HCT116 (cell line): Measurements from ENCODE around the gene RAB29. TPM values are rescaled to one million over a fixed set of nuclear protein-coding genes. Genes with fewer than 3 reads are reported as not detected.

Experiments used
- ATAC-seq: fragments of 200-7000 bp; cut with Tn5 transposase; 2 replicates; pipeline ENCODE4 v1.9.1; 2020; ENCODE audit warnings: mild to moderate bottlenecking, moderate library complexity
- BruUV-seq: library from RNA; stranded (reverse); fragments of 400-500 nt; replicated peaks from 2 replicates; lab custom pipeline; 2021; lab: Mats Ljungman, UMichigan
- CTCF ChIA-PET: fragments of 300-600 bp; sonication (Branson Sonifier 250); formaldehyde crosslinking; loops from one replicate; lab custom pipeline; 2021; ENCODE audit warnings: antibody characterized with exemption; lab: Charles Lee
- POLR2A ChIA-PET: fragments of 300-600, 350-600 bp; sonication (Branson Sonifier 250); formaldehyde crosslinking; loops from one replicate; lab custom pipeline; 2021; ENCODE audit warnings: antibody characterized with exemption; lab: Charles Lee
- RAD21 ChIA-PET, 2 experiments: fragments of 300-600 bp; sonication (Branson Sonifier 250); formaldehyde crosslinking; loops; one replicate each; lab custom pipeline; 2023; ENCODE audit warnings: low total read pairs in 2 of 2; ENCODE audit not compliant: uncharacterized antibody in 2 of 2, unreplicated experiment in 2 of 2, low non-redundant PET in 1 of 2; lab: Charles Lee
- DNase-seq: peaks from one replicate; pipeline ENCODE4 v3.0.0-alpha.2; 2010; ENCODE audit warnings: low read depth, low spot score
- H2AFZ ChIP-seq: fragments of 200-600 bp; shearing (Covaris generic), sonication (generic); 2 replicates; pipeline ENCODE4 v1.6.1; 2017; ENCODE audit warnings: low read depth, mixed run types, mixed read lengths, antibody characterized with exemption, low read length; ENCODE audit not compliant: poor library complexity, severe bottlenecking
- H3K27ac ChIP-seq: 2 replicates; pipeline ENCODE4 v1.5.1; 2012; ENCODE audit warnings: low read depth, low read length
- H3K27me3 ChIP-seq: fragments of 200-600 bp; sonication (generic); 2 replicates; pipeline ENCODE4 v1.6.1; 2016; ENCODE audit warnings: mixed run types, low read length, mixed read lengths; ENCODE audit not compliant: insufficient read depth
- H3K36me3 ChIP-seq, 2 experiments: fragments of 200-500 bp in 1 of 2; fragments of 200-600 bp in 1 of 2; sonication (Bioruptor generic) in 1 of 2; sonication (generic) in 1 of 2; 2 replicates each; pipeline versions ENCODE4 v1.5.1 to v1.6.1; 2014 to 2016; ENCODE audit warnings: low read length in 2 of 2, inconsistent platforms in 1 of 2, mixed read lengths in 1 of 2, mixed run types in 1 of 2; ENCODE audit not compliant: insufficient read depth in 2 of 2, control insufficient read depth in 1 of 2
- H3K4me1 ChIP-seq, 2 experiments: fragments of 200-600 bp in 1 of 2; sonication (generic) in 1 of 2; 2 replicates each; pipeline versions ENCODE4 v1.5.1 to v1.6.1; 2012 to 2017; ENCODE audit warnings: low read length in 2 of 2, inconsistent platforms in 1 of 2, mild to moderate bottlenecking in 1 of 2, mixed read lengths in 1 of 2, mixed run types in 1 of 2, moderate library complexity in 1 of 2; ENCODE audit not compliant: insufficient read depth in 2 of 2, control insufficient read depth in 1 of 2
- H3K4me2 ChIP-seq: fragments of 200-600 bp; sonication (generic); 2 replicates; pipeline ENCODE4 v1.6.1; 2017; ENCODE audit warnings: mixed run types, low read length, mixed read lengths
- H3K4me3 ChIP-seq, 2 experiments: fragments of 200-600 bp in 1 of 2; sonication (generic) in 1 of 2; replicated peaks in 1 of 2; 2 replicates each; pipeline ENCODE4 v1.5.1; 2011 to 2016; ENCODE audit warnings: low read length in 2 of 2, control low read depth in 1 of 2, low read depth in 1 of 2, mild to moderate bottlenecking in 1 of 2, mixed read lengths in 1 of 2, mixed run types in 1 of 2
- H3K79me2 ChIP-seq: fragments of 200-600 bp; sonication (generic); 2 replicates; pipeline ENCODE4 v1.6.1; 2017; ENCODE audit warnings: mild to moderate bottlenecking, mixed run types, low read length, moderate library complexity, mixed read lengths; ENCODE audit not compliant: insufficient read depth
- H3K9ac ChIP-seq: fragments of 200-600 bp; sonication (generic); 2 replicates; pipeline ENCODE4 v1.6.1; 2016; ENCODE audit warnings: low read length, mixed read lengths
- H3K9me2 ChIP-seq: fragments of 200-600 bp; sonication (generic), shearing (Covaris generic); 2 replicates; pipeline ENCODE4 v1.6.1; 2017; ENCODE audit warnings: mixed run types, mild to moderate bottlenecking, moderate library complexity; ENCODE audit not compliant: insufficient read depth
- H3K9me3 ChIP-seq, 2 experiments: fragments of 200-500 bp in 1 of 2; fragments of 200-600 bp in 1 of 2; sonication (Bioruptor generic) in 1 of 2; sonication (generic) in 1 of 2; 2 replicates each; pipeline ENCODE4 v1.6.1; 2014 to 2017; ENCODE audit warnings: low read length in 2 of 2, mixed read lengths in 2 of 2, inconsistent platforms in 1 of 2, low read depth in 1 of 2, mild to moderate bottlenecking in 1 of 2, mixed run types in 1 of 2, moderate library complexity in 1 of 2; ENCODE audit not compliant: control insufficient read depth in 1 of 2, insufficient read depth in 1 of 2
- H4K20me1 ChIP-seq: fragments of 200-600 bp; sonication (generic), shearing (Covaris generic); 2 replicates; pipeline ENCODE4 v1.6.1; 2017; ENCODE audit warnings: mixed run types, mild to moderate bottlenecking, moderate library complexity; ENCODE audit not compliant: insufficient read depth
- CTCF ChIP-seq, 3 experiments: fragments of 200-600 bp in 1 of 3; sonication (generic) in 1 of 3; IDR thresholded peaks in 2 of 3; conservative IDR thresholded peaks in 1 of 3; 2 replicates each; pipeline ENCODE4 v1.5.1; 2012 to 2017; ENCODE audit warnings: low read depth in 2 of 3, low read length in 2 of 3, antibody characterized with exemption in 1 of 3, borderline replicate concordance in 1 of 3, control low read depth in 1 of 3, mild to moderate bottlenecking in 1 of 3, mixed read lengths in 1 of 3, mixed run types in 1 of 3, moderate library complexity in 1 of 3; ENCODE audit not compliant: insufficient read depth in 1 of 3
- EZH2phosphoT487 ChIP-seq: fragments of 200-600 bp; IDR thresholded peaks from 2 replicates; pipeline ENCODE4 v1.6.1; 2018; ENCODE audit warnings: antibody characterized with exemption, borderline replicate concordance
- TCF7L2 ChIP-seq: IDR thresholded peaks from 2 replicates; pipeline ENCODE4 v1.7.0; 2011; ENCODE audit warnings: borderline replicate concordance, inconsistent platforms; ENCODE audit not compliant: insufficient read depth, insufficient read length; ENCODE audit errors: extremely low read depth
- ZFX ChIP-seq: fragments of 450-650 bp; IDR thresholded peaks from 2 replicates; pipeline ENCODE4 v1.6.1; 2017
- intact Hi-C: fragments of 100-400 bp; cut with micrococcal nuclease; formaldehyde crosslinking; loops from 2 replicates; pipeline ENCODE4 v1.10.0; 2022
- total RNA-seq: library from RNA; stranded (reverse); gene quantifications from one replicate; pipeline ENCODE4 v1.2.1, GENCODE V29; 2021; ENCODE audit not compliant: unreplicated experiment

The RAB29 gene
- total RNA-seq, 1 experiment from 2014 or later = 17.7 TPM

- ChIA-PET RAD21 (no interaction called here), CTCF (interaction anchor here (0.6 to 2.0 kb wide), 3 partner anchors 25 to 81 kb away, joined by 3 to 13 read pairs (median 3); no protein-coding TSS in a partner anchor), POLR2A (interaction anchor here (0.7 to 1.0 kb wide), 2 partner anchors 10 to 831 kb away, joined by 3 read pairs; no protein-coding TSS in a partner anchor)
- Histone ChIP-seq H3K27me3 (no peaks in the 10 kb centered on the region), H3K9ac (no peak overlapping the region), H3K4me1 (peaks cover 20 to 29% of the 10 kb centered on the region in 2 experiments), H2AFZ (no peak overlapping the region), H3K36me3 (no peaks in the 10 kb centered on the region; a peak in 2 of 4 replicates), H3K9me2 (no peaks in the 10 kb centered on the region), H3K79me2 (peaks cover 97% of the 10 kb centered on the region), H3K9me3 (no peaks in the 10 kb centered on the region), H3K27ac (no peak overlapping the region), H3K4me2 (no peak overlapping the region), H4K20me1 (0 out of 2 replicates have a peak, but pooled peaks cover 10% of the 10 kb centered on the region)
- BruUV-seq = no TSS peak
- no peak for DNase-seq
- intact Hi-C loops = no loop called here
- TF ChIP-seq TCF7L2 (no peak), ZFX (no peak), EZH2phosphoT487 (no peak), CTCF (IDR thresholded peaks at IDR 0.05 in 2 of 3, conservative IDR thresholded peaks at IDR 0.05 in 1 of 3; ENCODE audit: borderline replicate concordance in 1 of 3, insufficient read depth in 1 of 3, low read depth in 2 of 3, low read length in 2 of 3) (peak in 2 of 3 experiments; percentile 19 to 20; a peak in 3 of 6 replicates)
- TF ChIP-seq, all 23 proteins: peak for 1
- H3K4me3 ChIP-seq = no peak overlapping the region
- peak; percentile 47; the same call in 1 of the 2 replicates for ATAC-seq
Measured at GRCh38 chr1:205739348-205740160, 35.7 kb downstream of the RAB29 start.
